Type B pancreatic cell (in vitro differentiated cells): ENCODE results near the gene DNAH12. TPM values are rescaled to one million over a fixed set of nuclear protein-coding genes. Genes with fewer than 3 reads are reported as not detected.

ENCODE experiments used
- DNase-seq: peaks from one replicate; pipeline ENCODE4 v3.0.0; 2021; ENCODE audit warnings: mixed read lengths; ENCODE audit not compliant: unreplicated experiment; ENCODE audit errors: extremely low spot score
- H3K27ac Mint-ChIP-seq: 2 replicates; pipeline ENCODE4 v1.8.0; 2021; ENCODE audit warnings: mild to moderate bottlenecking, mixed read lengths
- H3K27me3 Mint-ChIP-seq: 2 replicates; pipeline ENCODE4 v1.8.0; 2021; ENCODE audit warnings: mixed read lengths
- H3K36me3 Mint-ChIP-seq: 2 replicates; pipeline ENCODE4 v1.8.0; 2021; ENCODE audit warnings: mixed read lengths
- H3K4me1 Mint-ChIP-seq: one replicate; pipeline ENCODE4 v1.8.0; 2021; ENCODE audit warnings: mixed read lengths; ENCODE audit not compliant: unreplicated experiment
- H3K4me3 Mint-ChIP-seq: 2 replicates; pipeline ENCODE4 v1.8.0; 2021; ENCODE audit warnings: mild to moderate bottlenecking, mixed read lengths
- H3K9me3 Mint-ChIP-seq: 2 replicates; pipeline ENCODE4 v1.8.0; 2021; ENCODE audit warnings: mixed read lengths
- total RNA-seq: library from RNA; stranded (reverse); gene quantifications from 2 replicates; pipeline ENCODE4 v1.2.1, GENCODE V29; 2021; ENCODE audit warnings: low replicate concordance
- TF ChIP-seq, protein P1 (sequence below): fragments of 200-600 bp; sonication (generic); conservative IDR thresholded peaks from 2 replicates; pipeline ENCODE4 v1.5.0; 2021; ENCODE audit warnings: antibody characterized with exemption, mild to moderate bottlenecking

The DNAH12 gene
- total RNA-seq, 1 donor from 2014 or later = 0.87 TPM

DNA sequence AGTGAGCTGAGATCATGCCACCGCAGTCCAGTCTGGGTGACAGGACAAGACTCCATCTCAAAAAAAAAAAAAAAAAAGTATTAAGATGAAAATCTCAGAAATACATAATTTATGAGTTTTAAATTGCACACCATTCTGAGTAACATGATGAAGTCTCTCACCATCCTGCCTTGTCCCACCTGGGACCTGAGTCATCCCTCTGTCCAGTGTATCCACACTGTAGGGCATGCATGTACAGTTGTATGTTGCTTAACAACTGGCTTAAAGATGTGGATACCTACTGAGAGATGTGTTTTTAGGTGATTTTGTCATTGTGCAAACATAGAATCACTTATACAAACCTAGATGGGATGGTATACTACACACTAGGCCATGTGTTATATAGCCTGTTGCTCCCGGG is 268.8 kb downstream of the DNAH12 start:
- no peaks in the 10 kb centered on the region for H3K4me1 Mint-ChIP-seq
- peaks cover 14% of the 10 kb centered on the region for H3K36me3 Mint-ChIP-seq
- TF ChIP-seq, protein P1, sequence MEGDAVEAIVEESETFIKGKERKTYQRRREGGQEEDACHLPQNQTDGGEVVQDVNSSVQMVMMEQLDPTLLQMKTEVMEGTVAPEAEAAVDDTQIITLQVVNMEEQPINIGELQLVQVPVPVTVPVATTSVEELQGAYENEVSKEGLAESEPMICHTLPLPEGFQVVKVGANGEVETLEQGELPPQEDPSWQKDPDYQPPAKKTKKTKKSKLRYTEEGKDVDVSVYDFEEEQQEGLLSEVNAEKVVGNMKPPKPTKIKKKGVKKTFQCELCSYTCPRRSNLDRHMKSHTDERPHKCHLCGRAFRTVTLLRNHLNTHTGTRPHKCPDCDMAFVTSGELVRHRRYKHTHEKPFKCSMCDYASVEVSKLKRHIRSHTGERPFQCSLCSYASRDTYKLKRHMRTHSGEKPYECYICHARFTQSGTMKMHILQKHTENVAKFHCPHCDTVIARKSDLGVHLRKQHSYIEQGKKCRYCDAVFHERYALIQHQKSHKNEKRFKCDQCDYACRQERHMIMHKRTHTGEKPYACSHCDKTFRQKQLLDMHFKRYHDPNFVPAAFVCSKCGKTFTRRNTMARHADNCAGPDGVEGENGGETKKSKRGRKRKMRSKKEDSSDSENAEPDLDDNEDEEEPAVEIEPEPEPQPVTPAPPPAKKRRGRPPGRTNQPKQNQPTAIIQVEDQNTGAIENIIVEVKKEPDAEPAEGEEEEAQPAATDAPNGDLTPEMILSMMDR = no peak
- no peaks in the 10 kb centered on the region for H3K27me3 Mint-ChIP-seq
- no peak overlapping the region for H3K4me3 Mint-ChIP-seq
- DNase-seq = no peak
- no peaks in the 10 kb centered on the region for H3K9me3 Mint-ChIP-seq
- no peak overlapping the region for H3K27ac Mint-ChIP-seq

DNA sequence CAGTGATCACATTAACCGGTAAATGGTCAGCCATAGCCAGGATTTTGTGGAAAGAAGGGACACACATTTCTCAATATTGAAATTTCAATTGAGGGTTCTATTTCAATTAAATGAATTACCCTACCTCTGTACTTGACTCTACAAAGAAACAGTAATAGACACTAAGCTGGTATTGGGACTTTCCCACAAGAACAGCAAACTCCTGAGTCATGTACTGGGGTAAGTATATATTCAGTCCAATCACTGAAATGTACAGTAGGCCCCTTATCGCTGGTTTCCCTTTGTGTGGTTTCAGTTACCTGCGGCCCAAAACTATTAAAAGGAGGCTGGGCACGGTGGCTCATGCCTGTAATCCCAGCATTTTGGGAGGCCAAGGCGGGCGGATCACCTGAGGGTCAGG is 269.3 kb downstream of the DNAH12 start:
- Mint-ChIP-seq H3K27me3 (no peaks in the 10 kb centered on the region), H3K36me3 (peaks cover 14% of the 10 kb centered on the region), H3K4me1 (no peaks in the 10 kb centered on the region), H3K4me3 (no peak overlapping the region), H3K9me3 (no peaks in the 10 kb centered on the region), H3K27ac (no peak overlapping the region)
- DNase-seq = no peak
- TF ChIP-seq, protein P1 = no peak

DNA sequence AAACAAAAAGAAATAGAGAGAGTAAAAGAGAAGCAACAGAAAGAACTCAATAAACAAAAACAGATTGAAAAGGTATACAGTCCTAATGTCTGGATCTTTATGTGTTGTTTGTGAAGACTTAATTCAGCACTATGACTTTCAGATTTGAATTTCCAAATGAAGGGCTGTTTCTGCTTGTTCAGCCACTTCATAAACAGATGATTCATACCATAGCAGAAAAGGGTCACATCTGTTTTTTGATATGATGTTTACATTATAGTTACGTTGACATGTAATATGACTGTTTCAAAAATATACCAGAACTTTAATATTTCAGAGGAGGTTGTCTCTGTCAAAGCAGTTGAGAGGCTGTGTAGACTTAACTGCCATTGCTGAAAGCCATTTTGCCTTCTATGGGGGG is 275.7 kb downstream of the DNAH12 start:
- TF ChIP-seq, protein P1 = no peak
- no peak for DNase-seq
- Mint-ChIP-seq H3K27me3 (no peaks in the 10 kb centered on the region), H3K4me1 (no peaks in the 10 kb centered on the region), H3K9me3 (peaks cover 17% of the 10 kb centered on the region), H3K36me3 (peaks cover 47% of the 10 kb centered on the region), H3K4me3 (no peak overlapping the region), H3K27ac (no peak overlapping the region)

DNA sequence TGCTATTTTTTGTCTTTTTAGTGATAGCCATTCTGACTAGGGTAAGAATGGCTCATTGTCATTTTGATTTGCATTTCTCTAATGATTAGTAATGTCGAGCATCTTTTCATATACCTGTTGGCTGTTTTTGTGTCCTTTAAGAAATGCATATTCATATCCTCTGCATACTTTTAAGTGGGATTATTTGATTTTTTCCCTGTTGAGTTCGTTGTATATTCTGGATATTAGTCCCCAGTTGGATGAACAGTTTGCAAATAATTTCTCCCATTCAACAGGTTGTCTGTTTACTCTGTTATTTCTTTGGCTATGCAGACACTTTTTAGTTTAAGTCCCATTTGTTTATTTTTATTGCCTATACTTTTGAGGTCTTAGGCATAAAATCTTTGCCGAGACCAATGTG is 282.2 kb downstream of the DNAH12 start:
- Mint-ChIP-seq H3K9me3 (peaks cover 19% of the 10 kb centered on the region), H3K36me3 (peaks cover 72% of the 10 kb centered on the region), H3K27me3 (no peaks in the 10 kb centered on the region), H3K27ac (no peak overlapping the region), H3K4me3 (no peak overlapping the region), H3K4me1 (no peaks in the 10 kb centered on the region)
- TF ChIP-seq, protein P1 = no peak
- DNase-seq = no peak

DNA sequence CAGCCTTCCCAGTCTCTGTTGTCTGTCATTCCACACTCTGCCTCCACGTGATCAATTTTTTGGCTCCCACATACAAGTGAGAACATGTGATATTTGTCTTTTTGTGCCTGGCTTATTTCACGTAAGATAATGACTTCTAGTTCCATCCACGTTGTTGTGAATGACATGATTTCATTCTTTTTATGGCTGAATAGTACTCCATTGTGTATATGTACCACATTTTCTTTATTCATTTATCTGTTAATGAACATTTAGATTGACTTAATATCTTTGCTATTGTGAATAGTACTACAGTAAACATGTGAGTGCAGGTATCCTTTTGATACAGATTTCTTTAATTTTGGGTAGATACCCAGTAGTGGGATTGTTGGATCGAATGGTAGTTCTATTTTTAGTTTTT is 283.0 kb downstream of the DNAH12 start:
- H3K27me3 Mint-ChIP-seq = no peaks in the 10 kb centered on the region
- no peaks in the 10 kb centered on the region for H3K4me1 Mint-ChIP-seq
- no peak overlapping the region for H3K4me3 Mint-ChIP-seq
- no peak for DNase-seq
- no peak overlapping the region for H3K27ac Mint-ChIP-seq
- TF ChIP-seq, protein P1 = no peak
- peaks cover 14% of the 10 kb centered on the region for H3K9me3 Mint-ChIP-seq
- H3K36me3 Mint-ChIP-seq = peaks cover 64% of the 10 kb centered on the region

DNA sequence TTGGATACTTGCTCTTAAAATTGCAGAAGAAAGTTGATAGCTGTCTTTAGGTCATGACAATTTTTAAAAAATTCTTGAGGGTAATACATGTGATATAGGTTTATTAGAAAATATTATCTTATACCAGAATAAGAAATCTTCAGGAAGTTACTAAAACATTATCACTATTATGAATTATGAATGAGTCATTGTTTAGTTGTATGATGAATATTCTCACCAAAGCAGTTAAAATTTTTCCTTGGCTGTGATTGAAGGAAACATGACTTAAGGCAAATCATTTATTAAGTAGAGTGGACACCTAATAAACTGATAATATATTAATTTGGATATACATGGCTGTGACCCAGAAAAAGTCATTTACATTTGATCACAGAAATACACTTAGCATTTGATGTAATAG is 286.5 kb downstream of the DNAH12 start:
- no peaks in the 10 kb centered on the region for H3K4me1 Mint-ChIP-seq
- TF ChIP-seq, protein P1 = no peak
- H3K27ac Mint-ChIP-seq = no peak overlapping the region
- no peaks in the 10 kb centered on the region for H3K9me3 Mint-ChIP-seq
- H3K4me3 Mint-ChIP-seq = no peak overlapping the region
- peaks cover 35% of the 10 kb centered on the region for H3K36me3 Mint-ChIP-seq
- no peak for DNase-seq
- H3K27me3 Mint-ChIP-seq = no peaks in the 10 kb centered on the region
